RWPE2 (cell line): ENCODE results near the gene ZNF483.

Source experiments
- ATAC-seq: fragments of 200-7000 bp; cut with Tn5 transposase; 3 replicates; pipeline ENCODE4 v1.9.1; 2021; ENCODE audit warnings: low read depth
- DNase-seq: peaks from one replicate; pipeline ENCODE4 v3.0.0-alpha.2; 2020; ENCODE audit warnings: low spot score
- H3K27ac ChIP-seq: fragments of 450-650 bp; 2 replicates; pipeline ENCODE4 v1.5.1; 2017; ENCODE audit warnings: mild to moderate bottlenecking; ENCODE audit not compliant: poor library complexity, severe bottlenecking
- H3K27me3 ChIP-seq: fragments of 250-450 bp; sonication (Bioruptor Pico); 2 replicates; pipeline ENCODE4 v1.5.1; 2021; ENCODE audit warnings: mild to moderate bottlenecking, moderate library complexity; ENCODE audit not compliant: insufficient read depth, poor library complexity, severe bottlenecking
- H3K36me3 ChIP-seq: fragments of 250-450 bp; sonication (Bioruptor Pico); 2 replicates; pipeline ENCODE4 v1.5.1; 2020; ENCODE audit warnings: low read depth, mild to moderate bottlenecking, moderate library complexity
- H3K4me1 ChIP-seq: fragments of 250-450 bp; sonication (Bioruptor Pico); 2 replicates; pipeline ENCODE4 v1.5.1; 2021; ENCODE audit warnings: mild to moderate bottlenecking, moderate library complexity; ENCODE audit not compliant: insufficient read depth, poor library complexity, severe bottlenecking
- H3K4me3 ChIP-seq: fragments of 250-450 bp; sonication (Bioruptor Pico); 2 replicates; pipeline ENCODE4 v1.5.1; 2021; ENCODE audit warnings: mild to moderate bottlenecking, moderate library complexity; ENCODE audit not compliant: severe bottlenecking
- H3K9me3 ChIP-seq: fragments of 250-450 bp; sonication (Bioruptor Pico); 2 replicates; pipeline ENCODE4 v1.5.1; 2021; ENCODE audit warnings: mild to moderate bottlenecking, moderate library complexity; ENCODE audit not compliant: severe bottlenecking
- CTCF ChIP-seq: fragments of 450-650 bp; IDR thresholded peaks from one replicate; pipeline ENCODE4 v1.5.1; 2017; ENCODE audit warnings: mild to moderate bottlenecking, moderate library complexity; ENCODE audit not compliant: poor library complexity, severe bottlenecking

Gene ZNF483

GRCh38 chr9:111604054-111604615, 79.2 kb downstream of the ZNF483 start:
- H3K4me1 ChIP-seq, result peaks cover 4% of the 10 kb centered on the region
- H3K9me3 ChIP-seq, result no peaks in the 10 kb centered on the region
- no peaks in the 10 kb centered on the region for H3K27me3 ChIP-seq
- ATAC-seq (no peak), DNase-seq (no peak)
- H3K36me3 ChIP-seq, result no peaks in the 10 kb centered on the region
- H3K4me3 ChIP-seq, result no peak overlapping the region
- no peak overlapping the region for H3K27ac ChIP-seq
- TF ChIP-seq CTCF, result no peak

- no peak for DNase-seq
- TF ChIP-seq CTCF, result no peak
- Histone ChIP-seq H3K27me3 (no peaks in the 10 kb centered on the region), H3K36me3 (no peaks in the 10 kb centered on the region), H3K4me1 (peaks cover 4% of the 10 kb centered on the region), H3K4me3 (no peak overlapping the region), H3K9me3 (no peaks in the 10 kb centered on the region), H3K27ac (no peak overlapping the region)
- ATAC-seq, result no peak
These were observed 80.1 kb downstream of the ZNF483 start for GRCh38 chr9:111605041-111605559.

- Histone ChIP-seq H3K27me3 (no peaks in the 10 kb centered on the region), H3K36me3 (no peaks in the 10 kb centered on the region), H3K9me3 (no peaks in the 10 kb centered on the region), H3K4me3 (no peak overlapping the region), H3K4me1 (no peaks in the 10 kb centered on the region), H3K27ac (no peak overlapping the region)
- ATAC-seq (no peak), DNase-seq (no peak)
- TF ChIP-seq CTCF, result no peak
These were observed 85.2 kb downstream of the ZNF483 start for GRCh38 chr9:111610149-111610548.

GRCh38 chr9:111610845-111611244, 85.9 kb downstream of the ZNF483 start:
- Histone ChIP-seq H3K4me1 (no peaks in the 10 kb centered on the region), H3K9me3 (no peaks in the 10 kb centered on the region), H3K27me3 (no peaks in the 10 kb centered on the region), H3K4me3 (no peak overlapping the region), H3K36me3 (no peaks in the 10 kb centered on the region), H3K27ac (no peak overlapping the region)
- no peak for ATAC-seq
- no peak for TF ChIP-seq CTCF
- DNase-seq, result no peak

- DNase-seq (no peak), ATAC-seq (no peak)
- H3K36me3 ChIP-seq, result no peaks in the 10 kb centered on the region
- no peaks in the 10 kb centered on the region for H3K4me1 ChIP-seq
- no peaks in the 10 kb centered on the region for H3K9me3 ChIP-seq
- TF ChIP-seq CTCF, result no peak
- no peak overlapping the region for H3K27ac ChIP-seq
- H3K4me3 ChIP-seq, result no peak overlapping the region
- no peaks in the 10 kb centered on the region for H3K27me3 ChIP-seq
These were observed 88.6 kb downstream of the ZNF483 start for GRCh38 chr9:111613436-111614040.
